Embryonic facial prominence (tissue), 1 donor: ENCODE data around the gene FREM2.
A peak's percentile ranks its signal among the peaks of the same experiment; 100 is the strongest.

Source experiments
- DNase-seq: peaks from one replicate; pipeline ENCODE4 v3.0.0-alpha.2; 2016; ENCODE audit errors: extremely low spot score

FREM2 gene, protein sequence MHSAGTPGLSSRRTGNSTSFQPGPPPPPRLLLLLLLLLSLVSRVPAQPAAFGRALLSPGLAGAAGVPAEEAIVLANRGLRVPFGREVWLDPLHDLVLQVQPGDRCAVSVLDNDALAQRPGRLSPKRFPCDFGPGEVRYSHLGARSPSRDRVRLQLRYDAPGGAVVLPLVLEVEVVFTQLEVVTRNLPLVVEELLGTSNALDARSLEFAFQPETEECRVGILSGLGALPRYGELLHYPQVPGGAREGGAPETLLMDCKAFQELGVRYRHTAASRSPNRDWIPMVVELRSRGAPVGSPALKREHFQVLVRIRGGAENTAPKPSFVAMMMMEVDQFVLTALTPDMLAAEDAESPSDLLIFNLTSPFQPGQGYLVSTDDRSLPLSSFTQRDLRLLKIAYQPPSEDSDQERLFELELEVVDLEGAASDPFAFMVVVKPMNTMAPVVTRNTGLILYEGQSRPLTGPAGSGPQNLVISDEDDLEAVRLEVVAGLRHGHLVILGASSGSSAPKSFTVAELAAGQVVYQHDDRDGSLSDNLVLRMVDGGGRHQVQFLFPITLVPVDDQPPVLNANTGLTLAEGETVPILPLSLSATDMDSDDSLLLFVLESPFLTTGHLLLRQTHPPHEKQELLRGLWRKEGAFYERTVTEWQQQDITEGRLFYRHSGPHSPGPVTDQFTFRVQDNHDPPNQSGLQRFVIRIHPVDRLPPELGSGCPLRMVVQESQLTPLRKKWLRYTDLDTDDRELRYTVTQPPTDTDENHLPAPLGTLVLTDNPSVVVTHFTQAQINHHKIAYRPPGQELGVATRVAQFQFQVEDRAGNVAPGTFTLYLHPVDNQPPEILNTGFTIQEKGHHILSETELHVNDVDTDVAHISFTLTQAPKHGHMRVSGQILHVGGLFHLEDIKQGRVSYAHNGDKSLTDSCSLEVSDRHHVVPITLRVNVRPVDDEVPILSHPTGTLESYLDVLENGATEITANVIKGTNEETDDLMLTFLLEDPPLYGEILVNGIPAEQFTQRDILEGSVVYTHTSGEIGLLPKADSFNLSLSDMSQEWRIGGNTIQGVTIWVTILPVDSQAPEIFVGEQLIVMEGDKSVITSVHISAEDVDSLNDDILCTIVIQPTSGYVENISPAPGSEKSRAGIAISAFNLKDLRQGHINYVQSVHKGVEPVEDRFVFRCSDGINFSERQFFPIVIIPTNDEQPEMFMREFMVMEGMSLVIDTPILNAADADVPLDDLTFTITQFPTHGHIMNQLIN (N-terminal part only)

DNA sequence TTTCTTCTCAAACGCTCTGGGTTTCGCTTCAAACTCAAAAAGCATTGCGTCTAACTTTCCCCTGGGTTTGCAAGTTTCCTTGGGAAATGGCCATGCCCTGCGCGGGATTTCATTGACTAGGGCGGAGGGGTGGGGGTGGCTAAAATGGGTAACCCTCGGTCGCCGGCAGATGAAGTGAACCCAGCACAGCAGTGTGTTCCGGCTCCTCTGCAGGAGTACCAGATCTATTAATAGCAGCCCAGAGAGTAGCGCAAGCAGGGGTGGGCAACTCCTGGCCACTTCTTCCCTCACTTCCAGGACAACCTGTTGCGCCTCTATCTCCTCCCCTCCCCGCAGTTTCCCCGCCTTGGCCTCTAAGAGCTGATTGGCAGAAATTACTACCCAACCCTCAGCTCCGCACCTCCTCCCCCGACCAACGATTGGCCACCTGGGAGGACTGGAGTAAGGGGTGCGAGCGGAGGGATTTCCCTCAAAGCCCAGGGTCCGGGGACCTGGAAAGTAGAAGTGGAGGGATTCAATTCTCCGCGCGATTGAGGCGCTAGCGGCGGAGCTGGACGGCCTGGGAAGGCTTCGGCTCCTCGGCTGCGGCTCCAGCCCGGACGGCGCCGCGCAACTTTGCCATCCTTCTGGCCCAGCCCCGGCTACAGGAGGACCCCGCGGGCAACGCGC is at the start of gene FREM2:
TSS of gene FREM2 (plus strand) at position 501 of the 669 bp plus-strand sequence. CDS start 268 bp downstream, outside the sequence.
- DNase-seq, result peak; percentile 48

DNA sequence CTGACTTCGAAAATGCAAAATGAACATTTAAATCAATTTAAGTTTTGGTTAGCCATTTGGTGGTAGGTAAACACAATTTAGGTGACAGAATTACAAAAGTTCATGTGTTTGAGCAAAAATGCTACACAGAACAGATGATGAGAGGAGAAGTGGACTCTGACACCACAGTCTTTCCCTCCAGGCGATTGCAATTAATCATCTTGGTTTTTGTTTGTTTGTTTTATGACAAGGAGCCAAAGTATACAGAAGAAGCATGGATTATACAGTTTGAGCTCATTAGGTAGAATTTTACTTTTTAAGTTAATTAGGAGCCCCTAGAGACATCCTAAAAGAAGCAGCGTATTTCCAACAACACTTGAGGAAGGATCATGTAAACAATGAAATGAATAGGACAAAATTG is 49.3 kb upstream of the FREM2 start:
- DNase-seq, result no peak

DNA sequence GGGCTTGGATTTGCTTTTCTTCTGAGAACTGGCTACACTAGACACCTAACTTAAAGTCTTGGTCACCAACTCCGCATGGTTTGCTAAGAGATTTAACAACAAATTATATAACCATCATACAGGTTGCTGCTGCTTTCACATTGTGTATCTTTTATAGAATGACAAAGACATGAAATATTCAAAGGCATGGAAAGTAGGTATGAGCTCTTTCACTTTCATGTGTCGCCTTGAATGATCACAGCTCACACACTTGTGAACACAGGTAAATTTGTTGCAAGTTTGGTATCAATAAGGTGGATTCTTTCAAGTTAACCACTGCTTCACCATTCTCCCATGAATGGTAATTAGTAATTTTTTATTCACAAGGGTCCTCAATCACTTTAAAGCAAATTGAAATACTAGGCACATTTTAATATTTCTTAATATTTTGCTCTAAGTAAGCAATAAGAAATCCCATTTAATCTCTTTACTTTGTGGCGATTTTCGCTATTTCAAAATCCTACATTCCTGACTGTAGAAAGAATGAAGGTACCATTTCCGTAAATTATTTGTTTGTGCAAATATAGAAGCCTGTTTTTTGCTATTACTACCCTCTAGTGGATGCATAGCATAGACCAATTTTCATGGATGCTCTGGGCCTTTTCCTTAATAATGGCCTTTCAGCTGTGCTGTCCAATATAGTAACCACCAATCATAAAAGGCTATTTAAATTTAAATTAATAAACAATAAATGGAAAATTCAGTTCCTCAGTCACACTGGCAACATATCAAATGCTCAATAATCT is 45.5 kb upstream of the FREM2 start:
- no peak for DNase-seq

DNA sequence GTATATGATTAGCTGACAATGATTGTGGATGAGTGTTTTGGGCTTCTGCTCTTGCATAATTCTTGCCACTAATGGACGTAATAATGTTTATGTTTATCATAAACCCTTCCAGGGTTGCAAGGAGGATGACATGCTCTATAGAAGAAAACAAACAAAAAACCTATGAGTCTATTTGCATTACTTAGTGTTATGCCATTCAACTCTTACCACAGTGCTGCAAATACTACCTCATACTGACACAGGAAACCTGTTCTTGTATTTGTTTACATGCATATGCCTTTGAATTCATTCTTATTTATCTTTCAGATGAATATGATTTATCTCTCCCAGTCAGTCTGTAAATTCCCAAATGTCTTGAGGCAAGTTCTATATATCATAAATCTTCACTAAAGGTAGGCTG is 39.6 kb upstream of the FREM2 start:
- DNase-seq, result no peak

DNA sequence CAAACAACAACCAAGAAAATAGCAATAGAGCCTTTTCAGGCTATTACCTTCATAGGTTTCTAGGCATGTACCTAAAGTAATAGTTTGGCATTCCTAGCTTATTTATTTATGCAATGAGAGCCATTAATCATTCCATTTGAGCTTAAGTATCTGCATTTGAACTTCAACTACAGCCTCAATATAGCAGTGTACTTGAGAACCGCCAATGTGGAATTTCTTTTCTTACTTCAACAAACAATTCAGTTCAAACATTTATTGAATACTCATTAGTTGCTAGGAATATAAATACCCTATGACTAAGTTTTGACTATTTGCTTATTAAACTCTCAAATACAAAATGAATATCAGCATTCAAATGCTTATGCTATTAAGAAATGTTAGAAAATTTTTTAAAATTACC is 38.0 kb upstream of the FREM2 start:
- DNase-seq, result no peak

DNA sequence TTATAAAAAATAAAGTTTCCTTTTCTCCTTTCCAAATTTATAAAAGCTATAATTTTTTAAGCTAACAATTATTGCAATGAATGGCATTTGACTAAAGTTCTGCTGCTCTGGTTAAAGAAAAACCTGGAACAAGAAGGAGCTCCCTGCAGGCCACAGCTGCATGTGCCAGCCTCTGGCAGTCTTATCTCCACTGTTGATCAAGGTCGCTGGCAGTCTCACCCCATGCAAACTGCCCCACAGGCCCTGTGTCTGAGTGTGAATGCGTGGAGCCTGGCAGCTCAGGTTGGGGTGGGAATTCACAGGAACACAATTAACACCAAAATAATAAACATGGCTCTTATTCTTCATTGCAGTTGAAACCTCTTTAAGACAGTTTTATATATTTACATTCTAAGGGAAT is 30.2 kb upstream of the FREM2 start:
- DNase-seq, result no peak

DNA sequence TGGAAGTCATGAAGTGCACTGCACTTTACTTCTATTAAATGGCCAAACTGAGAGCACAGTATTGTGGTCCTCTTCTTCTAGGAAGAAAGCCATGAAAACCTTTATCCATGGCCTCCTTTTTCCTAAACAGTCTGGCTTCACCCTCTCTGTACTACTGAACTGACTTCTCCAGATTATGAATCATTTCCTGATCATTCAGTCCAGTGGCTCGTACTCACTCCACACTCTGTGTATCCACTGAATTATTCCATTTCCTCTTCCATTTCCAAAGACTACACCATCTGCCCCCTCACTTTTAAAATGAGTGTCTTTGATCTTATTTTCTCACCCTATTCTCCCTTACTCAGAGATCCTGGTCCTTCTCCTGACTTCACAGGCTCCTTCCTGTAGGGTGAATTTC is 29.7 kb upstream of the FREM2 start:
- DNase-seq, result no peak

DNA sequence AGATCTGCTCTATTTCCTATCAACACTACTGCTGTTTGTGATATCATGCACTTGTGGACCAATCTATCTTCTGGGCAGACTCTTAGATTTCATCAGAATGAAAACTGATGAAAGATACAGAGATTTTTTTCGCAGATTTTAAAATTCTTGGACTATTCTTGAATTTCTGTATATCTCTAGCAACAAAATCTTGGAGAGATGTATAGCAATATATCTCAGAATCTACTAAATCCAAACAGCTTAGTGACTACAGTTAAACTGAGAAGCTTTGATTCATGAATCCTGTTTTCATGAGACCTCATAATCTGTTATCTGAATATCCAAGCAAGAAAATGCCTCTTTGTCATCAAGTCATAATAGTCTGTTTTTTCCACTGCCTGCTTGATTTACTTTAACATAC is 28.0 kb upstream of the FREM2 start:
- DNase-seq, result no peak

DNA sequence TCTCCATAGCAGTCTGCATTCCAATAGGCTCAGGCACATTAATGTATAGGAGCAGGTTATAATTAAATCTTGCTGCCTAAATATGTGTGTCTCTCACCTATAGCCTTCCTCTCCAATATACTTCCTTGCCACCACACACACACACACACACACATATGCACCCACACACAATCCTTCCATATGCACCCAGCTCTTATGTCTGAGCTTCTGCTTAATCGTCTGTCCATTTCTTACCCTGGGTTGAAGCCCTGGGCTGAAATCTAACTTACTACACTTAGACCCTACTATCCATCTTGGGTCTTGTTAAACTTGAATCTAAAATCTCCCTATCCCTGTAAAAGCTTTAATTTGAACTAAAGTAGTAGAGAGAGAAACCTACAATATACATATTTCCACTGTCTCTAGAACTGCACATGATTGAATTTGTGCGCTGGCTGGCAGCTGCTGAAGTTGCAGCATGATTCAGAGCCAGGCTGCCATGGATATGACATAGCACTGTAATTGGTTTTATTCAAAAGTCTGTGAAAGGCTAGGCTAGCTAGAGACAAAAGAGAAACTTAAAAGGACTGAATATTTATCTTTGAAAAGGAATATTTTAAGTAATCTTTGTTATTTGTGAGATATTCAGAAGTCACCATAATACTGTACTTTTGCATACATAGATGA is 25.7 kb upstream of the FREM2 start:
- no peak for DNase-seq

DNA sequence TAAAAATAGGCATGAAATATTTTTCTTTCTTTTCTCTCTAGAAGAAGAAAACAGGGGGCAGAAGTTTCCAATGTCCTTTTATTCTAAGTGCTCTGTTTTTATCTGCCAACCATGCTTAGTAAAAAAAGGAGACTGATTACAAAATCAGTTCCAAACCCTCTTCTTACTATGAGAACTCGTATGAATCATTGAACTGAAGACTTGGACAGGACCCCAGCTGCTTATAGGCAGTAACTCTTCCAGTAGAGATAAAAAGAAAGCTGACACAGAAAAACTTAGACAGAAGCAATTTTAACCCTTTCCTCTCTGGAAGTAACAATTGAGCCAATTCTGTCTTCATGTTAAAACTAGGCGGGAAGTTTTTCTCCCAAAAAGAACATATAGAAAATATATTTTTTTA is 24.5 kb upstream of the FREM2 start:
- DNase-seq, result no peak

DNA sequence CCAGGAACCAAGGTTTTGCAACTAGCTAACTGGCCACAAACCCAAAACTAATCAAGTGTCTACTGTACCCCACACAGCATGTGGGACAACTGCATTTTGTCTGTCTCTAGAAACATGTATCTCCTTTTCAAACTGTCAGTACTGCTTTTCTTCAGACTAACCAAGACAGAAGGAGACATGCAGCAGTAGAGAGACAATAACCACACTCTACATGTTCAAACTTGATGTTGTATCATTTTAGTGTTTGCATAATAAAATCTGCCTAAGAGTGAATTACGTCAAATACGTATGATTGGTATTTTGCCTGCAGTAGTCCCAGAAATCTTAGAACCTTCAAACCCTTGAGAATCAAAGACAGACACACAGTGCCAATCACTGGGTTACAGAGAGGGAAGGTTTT is 22.0 kb upstream of the FREM2 start:
- DNase-seq, result no peak

DNA sequence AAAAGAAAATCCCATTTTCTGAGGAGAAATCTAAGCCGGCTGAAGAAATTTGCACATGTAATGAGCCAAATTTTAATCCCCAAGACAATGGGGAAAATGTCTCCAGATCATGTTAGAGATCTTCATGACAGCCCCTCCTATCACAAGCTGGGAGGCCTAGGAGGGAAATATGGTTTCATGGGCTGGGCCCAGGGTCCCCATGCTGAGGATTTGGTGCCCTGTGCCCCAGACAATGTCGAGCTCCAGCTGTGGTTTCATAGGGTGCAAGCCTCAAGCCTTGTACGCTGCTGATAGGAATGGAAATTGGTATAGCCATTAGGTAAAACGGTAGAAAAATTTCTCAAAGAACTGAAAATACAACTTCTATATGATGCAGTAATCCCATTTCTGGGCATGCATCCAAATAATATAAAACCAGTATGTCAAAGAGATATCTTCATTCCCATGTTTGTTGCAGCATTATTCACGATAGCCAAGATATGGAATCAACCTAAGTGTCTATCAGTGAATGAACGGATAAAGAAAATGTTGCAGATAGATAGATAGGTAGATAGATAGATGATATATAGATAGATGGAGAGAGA is 19.3 kb upstream of the FREM2 start:
- no peak for DNase-seq

DNA sequence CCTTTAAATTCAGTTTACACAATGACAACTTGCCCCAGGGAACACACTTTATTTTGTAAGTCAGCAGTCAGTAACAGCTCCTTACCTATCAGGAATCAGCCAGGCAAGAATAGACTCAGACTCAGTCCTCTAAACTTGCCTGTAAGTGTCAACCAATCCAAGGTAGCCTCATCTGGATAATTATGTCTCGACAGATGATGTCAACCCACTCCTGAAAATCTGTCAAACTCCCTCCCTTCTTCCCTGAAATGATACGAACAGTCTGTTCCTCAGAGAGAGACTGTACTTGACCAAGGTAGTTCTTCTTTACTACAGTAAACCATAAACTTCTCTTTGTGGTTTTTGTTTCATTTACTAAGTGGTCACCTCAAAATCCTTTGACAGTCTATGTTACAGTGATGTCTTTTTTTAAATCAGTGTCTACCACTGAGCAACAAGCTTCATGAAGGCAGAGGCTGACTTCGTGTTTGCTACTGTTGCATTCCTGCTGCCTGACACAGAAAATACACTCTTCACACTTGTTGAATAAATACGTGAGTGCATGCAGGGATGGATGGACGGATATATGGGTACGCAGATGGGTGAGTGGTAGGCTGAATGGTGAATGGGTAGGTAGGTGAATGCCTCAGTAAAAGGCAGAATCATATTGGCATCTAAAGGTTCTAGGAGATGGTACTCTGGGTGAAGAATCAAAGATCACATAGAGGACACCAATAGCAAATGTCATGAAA is 17.5 kb upstream of the FREM2 start:
- DNase-seq, result no peak

DNA sequence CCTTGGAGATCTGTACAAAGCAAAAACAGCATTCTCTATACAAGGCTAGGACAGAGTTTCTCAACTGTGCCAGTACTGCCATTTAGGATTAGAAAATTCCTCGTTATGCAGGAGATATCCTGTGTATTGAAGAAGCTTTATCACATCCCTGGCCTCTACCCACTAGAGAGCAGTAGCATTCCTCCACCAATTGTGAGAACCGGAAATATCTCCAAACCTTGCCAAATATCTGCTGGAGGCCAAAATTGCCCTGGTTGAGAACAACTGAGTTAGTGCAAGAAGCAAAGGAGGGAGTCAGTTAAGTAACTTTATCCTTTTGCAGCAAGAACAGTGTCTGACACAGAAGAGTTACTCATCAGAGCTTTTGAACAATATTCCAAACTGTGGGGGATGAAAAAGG is 16.2 kb upstream of the FREM2 start:
- DNase-seq, result no peak

DNA sequence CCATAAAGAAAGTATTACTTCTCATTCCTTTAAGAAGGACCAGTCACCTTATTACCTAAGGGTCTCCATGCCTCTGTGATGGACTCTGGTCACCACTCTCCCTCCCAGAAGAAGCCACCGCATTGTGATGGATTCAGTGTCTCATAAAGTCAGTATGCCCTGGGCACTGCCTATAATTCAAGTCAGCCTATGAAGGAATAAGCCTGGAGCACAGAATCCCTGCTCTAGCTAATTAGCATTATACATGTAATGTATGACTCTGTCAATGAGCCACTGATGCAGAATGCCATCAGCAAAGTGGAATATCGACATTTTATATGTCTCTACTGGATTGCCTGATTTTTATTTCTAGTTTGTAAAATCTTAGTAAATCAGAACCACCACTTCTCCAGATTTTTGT is 14.9 kb upstream of the FREM2 start:
- DNase-seq, result no peak

DNA sequence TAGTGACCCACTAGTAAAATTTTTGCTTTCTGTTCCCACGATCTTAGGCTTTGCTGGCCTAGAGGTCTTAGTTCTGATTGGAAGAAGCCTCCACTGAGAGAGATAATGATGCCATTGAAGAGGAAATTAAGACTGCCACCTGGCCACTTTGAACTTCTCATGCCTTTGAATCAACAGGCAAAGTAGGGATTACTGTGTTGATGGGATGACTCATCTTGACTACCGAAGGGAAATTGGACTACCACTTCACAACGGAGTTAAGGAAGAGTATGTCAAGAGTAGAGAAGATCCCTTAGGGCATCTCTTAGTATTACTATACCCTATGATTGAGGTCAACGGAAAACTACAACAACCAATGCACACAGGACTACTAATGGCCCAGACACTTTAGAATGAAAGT is 12.7 kb upstream of the FREM2 start:
- no peak for DNase-seq

DNA sequence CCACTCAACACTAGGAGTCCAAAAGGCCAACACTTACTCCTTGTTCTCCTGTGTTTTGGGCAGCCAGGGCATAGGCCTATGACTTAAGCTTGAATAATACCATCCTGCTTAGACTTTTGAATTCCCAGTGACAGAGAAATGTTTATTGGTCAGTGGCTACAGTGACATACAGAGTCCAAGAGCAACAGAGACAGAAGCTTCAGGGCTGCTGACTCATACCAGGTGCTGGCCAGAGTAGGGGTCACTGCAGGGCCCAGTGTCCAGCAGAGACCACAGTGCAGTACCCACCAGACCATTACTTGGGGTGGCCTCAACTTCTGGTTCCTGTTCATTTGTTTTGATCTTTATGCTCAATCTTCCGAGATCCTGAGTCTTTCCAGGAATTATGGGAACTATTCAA is 6.0 kb upstream of the FREM2 start:
- DNase-seq, result no peak

DNA sequence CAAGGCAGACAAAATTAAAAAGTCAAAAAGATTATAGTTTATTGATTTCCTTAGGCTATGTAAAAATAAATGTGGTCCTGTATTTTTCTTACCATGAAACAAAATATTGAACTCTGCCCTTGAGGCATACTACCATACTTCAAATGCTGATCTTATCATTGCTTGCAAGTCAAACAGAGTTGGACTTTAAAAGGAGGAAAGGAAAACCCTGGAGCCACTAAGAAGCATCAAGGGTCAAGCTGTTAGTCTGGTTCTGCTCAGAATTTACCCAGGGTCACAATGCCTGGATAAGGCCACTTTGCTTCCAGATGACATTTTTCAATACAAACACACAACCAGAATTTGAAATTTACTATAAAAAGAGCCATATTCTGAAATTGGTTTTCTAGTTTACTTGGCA is 2.2 kb upstream of the FREM2 start:
- no peak for DNase-seq

DNA sequence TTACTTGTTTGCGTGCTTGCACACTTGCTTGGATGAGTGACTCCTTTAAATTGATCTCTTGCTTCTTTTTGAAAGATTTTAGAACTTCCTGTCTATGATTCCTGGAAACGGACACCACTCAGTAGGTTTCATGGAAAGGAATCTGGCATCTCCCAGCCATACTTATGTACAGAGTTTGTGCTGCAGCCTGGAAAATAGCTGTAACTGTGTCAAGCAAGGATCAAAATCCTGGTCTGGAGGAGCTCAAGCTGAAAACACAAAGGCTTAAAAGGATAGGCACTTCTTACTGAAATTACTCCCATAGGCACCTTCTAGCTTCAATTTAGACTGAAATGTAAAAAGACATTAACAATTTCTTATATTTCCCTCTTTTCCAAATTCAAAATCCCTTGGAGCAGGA is 1.4 kb upstream of the FREM2 start:
- no peak for DNase-seq
